NCI-H2107 treated with DMSO at 0.1 percent for 48 hours (cell line): ENCODE results near the gene LRP1B.
A peak's percentile ranks its signal among the peaks of the same experiment; 100 is the strongest.
"Not testable (repeated sequence)": the region's sequence is repeated elsewhere in the genome, so short reads cannot be mapped to it uniquely, and the experiment has no call there.

Experiments used
- DNase-seq: peaks from one replicate; lab custom pipeline; 2025; ENCODE audit not compliant: unreplicated experiment; lab: John Stamatoyannopoulos, UW

Gene LRP1B

GRCh38 chr2:140308706-140309105 lies 1822.1 kb downstream of the LRP1B start:
- no peak for DNase-seq

- no peak for DNase-seq
Measured at GRCh38 chr2:140307532-140307931, 1823.3 kb downstream of the LRP1B start.

- DNase-seq = no peak
Measured at GRCh38 chr2:140295767-140296166, 1835.0 kb downstream of the LRP1B start.

GRCh38 chr2:140288726-140289125 lies 1842.1 kb downstream of the LRP1B start:
- DNase-seq = no peak

GRCh38 chr2:140288213-140288612 lies 1842.6 kb downstream of the LRP1B start:
- DNase-seq = no peak

- DNase-seq = no peak
Measured at GRCh38 chr2:140286377-140286776, 1844.4 kb downstream of the LRP1B start.

- DNase-seq = not testable (repeated sequence)
Measured at GRCh38 chr2:140277344-140277743, 1853.5 kb downstream of the LRP1B start.

- DNase-seq = no peak
Measured at GRCh38 chr2:140276661-140277060, 1854.2 kb downstream of the LRP1B start.

GRCh38 chr2:140275427-140275826 lies 1855.4 kb downstream of the LRP1B start:
- peak; percentile 2 for DNase-seq

- no peak for DNase-seq
Measured at GRCh38 chr2:140274891-140275290, 1855.9 kb downstream of the LRP1B start.

GRCh38 chr2:140273958-140274357 lies 1856.9 kb downstream of the LRP1B start:
- DNase-seq = no peak

GRCh38 chr2:140273408-140273807 lies 1857.4 kb downstream of the LRP1B start:
- DNase-seq = no peak

- DNase-seq = no peak
Measured at GRCh38 chr2:140270224-140270623, 1860.6 kb downstream of the LRP1B start.

- DNase-seq = no peak
Measured at GRCh38 chr2:140269000-140269399, 1861.8 kb downstream of the LRP1B start.

- no peak for DNase-seq
Measured at GRCh38 chr2:140262908-140263307, 1867.9 kb downstream of the LRP1B start.

- no peak for DNase-seq
Measured at GRCh38 chr2:140257692-140258300, 1873.0 kb downstream of the LRP1B start.

GRCh38 chr2:140256080-140256479 lies 1874.7 kb downstream of the LRP1B start:
- no peak for DNase-seq

- DNase-seq = no peak
Measured at GRCh38 chr2:140249821-140250220, 1881.0 kb downstream of the LRP1B start.

- no peak for DNase-seq
Measured at GRCh38 chr2:140248623-140249022, 1882.2 kb downstream of the LRP1B start.

GRCh38 chr2:140247451-140248195 lies 1883.2 kb downstream of the LRP1B start:
- DNase-seq = no peak

- DNase-seq = no peak
Measured at GRCh38 chr2:140246957-140247356, 1883.9 kb downstream of the LRP1B start.

GRCh38 chr2:140246058-140246457 lies 1884.8 kb downstream of the LRP1B start:
- DNase-seq = no peak

- DNase-seq = no peak
Measured at GRCh38 chr2:140242889-140243288, 1887.9 kb downstream of the LRP1B start.
